HCT116 (cell line): ENCODE measurements around the gene TCF19. TPM values are rescaled to one million over a fixed set of nuclear protein-coding genes. Genes with fewer than 3 reads are reported as not detected.
"Not testable (repeated sequence)": the region's sequence is repeated elsewhere in the genome, so short reads cannot be mapped to it uniquely, and the experiment has no call there.

Experiments used
- ATAC-seq: fragments of 200-7000 bp; cut with Tn5 transposase; 2 replicates; pipeline ENCODE4 v1.9.1; 2020; ENCODE audit warnings: mild to moderate bottlenecking, moderate library complexity
- BruUV-seq: library from RNA; stranded (reverse); fragments of 400-500 nt; replicated peaks from 2 replicates; lab custom pipeline; 2021; lab: Mats Ljungman, UMichigan
- CTCF ChIA-PET: fragments of 300-600 bp; sonication (Branson Sonifier 250); formaldehyde crosslinking; loops from one replicate; lab custom pipeline; 2021; ENCODE audit warnings: antibody characterized with exemption; lab: Charles Lee
- POLR2A ChIA-PET: fragments of 300-600, 350-600 bp; sonication (Branson Sonifier 250); formaldehyde crosslinking; loops from one replicate; lab custom pipeline; 2021; ENCODE audit warnings: antibody characterized with exemption; lab: Charles Lee
- RAD21 ChIA-PET, 2 experiments: fragments of 300-600 bp; sonication (Branson Sonifier 250); formaldehyde crosslinking; loops; one replicate each; lab custom pipeline; 2023; ENCODE audit warnings: low total read pairs in 2 of 2; ENCODE audit not compliant: uncharacterized antibody in 2 of 2, unreplicated experiment in 2 of 2, low non-redundant PET in 1 of 2; lab: Charles Lee
- DNase-seq: peaks from one replicate; pipeline ENCODE4 v3.0.0-alpha.2; 2010; ENCODE audit warnings: low read depth, low spot score
- H2AFZ ChIP-seq: fragments of 200-600 bp; shearing (Covaris generic), sonication (generic); 2 replicates; pipeline ENCODE4 v1.6.1; 2017; ENCODE audit warnings: low read depth, mixed run types, mixed read lengths, antibody characterized with exemption, low read length; ENCODE audit not compliant: poor library complexity, severe bottlenecking
- H3K27ac ChIP-seq: 2 replicates; pipeline ENCODE4 v1.5.1; 2012; ENCODE audit warnings: low read depth, low read length
- H3K27me3 ChIP-seq: fragments of 200-600 bp; sonication (generic); 2 replicates; pipeline ENCODE4 v1.6.1; 2016; ENCODE audit warnings: mixed run types, low read length, mixed read lengths; ENCODE audit not compliant: insufficient read depth
- H3K36me3 ChIP-seq, 2 experiments: fragments of 200-500 bp in 1 of 2; fragments of 200-600 bp in 1 of 2; sonication (Bioruptor generic) in 1 of 2; sonication (generic) in 1 of 2; 2 replicates each; pipeline versions ENCODE4 v1.5.1 to v1.6.1; 2014 to 2016; ENCODE audit warnings: low read length in 2 of 2, inconsistent platforms in 1 of 2, mixed read lengths in 1 of 2, mixed run types in 1 of 2; ENCODE audit not compliant: insufficient read depth in 2 of 2, control insufficient read depth in 1 of 2
- H3K4me1 ChIP-seq, 2 experiments: fragments of 200-600 bp in 1 of 2; sonication (generic) in 1 of 2; 2 replicates each; pipeline versions ENCODE4 v1.5.1 to v1.6.1; 2012 to 2017; ENCODE audit warnings: low read length in 2 of 2, inconsistent platforms in 1 of 2, mild to moderate bottlenecking in 1 of 2, mixed read lengths in 1 of 2, mixed run types in 1 of 2, moderate library complexity in 1 of 2; ENCODE audit not compliant: insufficient read depth in 2 of 2, control insufficient read depth in 1 of 2
- H3K4me2 ChIP-seq: fragments of 200-600 bp; sonication (generic); 2 replicates; pipeline ENCODE4 v1.6.1; 2017; ENCODE audit warnings: mixed run types, low read length, mixed read lengths
- H3K4me3 ChIP-seq, 2 experiments: fragments of 200-600 bp in 1 of 2; sonication (generic) in 1 of 2; replicated peaks in 1 of 2; 2 replicates each; pipeline ENCODE4 v1.5.1; 2011 to 2016; ENCODE audit warnings: low read length in 2 of 2, control low read depth in 1 of 2, low read depth in 1 of 2, mild to moderate bottlenecking in 1 of 2, mixed read lengths in 1 of 2, mixed run types in 1 of 2
- H3K79me2 ChIP-seq: fragments of 200-600 bp; sonication (generic); 2 replicates; pipeline ENCODE4 v1.6.1; 2017; ENCODE audit warnings: mild to moderate bottlenecking, mixed run types, low read length, moderate library complexity, mixed read lengths; ENCODE audit not compliant: insufficient read depth
- H3K9ac ChIP-seq: fragments of 200-600 bp; sonication (generic); 2 replicates; pipeline ENCODE4 v1.6.1; 2016; ENCODE audit warnings: low read length, mixed read lengths
- H3K9me2 ChIP-seq: fragments of 200-600 bp; sonication (generic), shearing (Covaris generic); 2 replicates; pipeline ENCODE4 v1.6.1; 2017; ENCODE audit warnings: mixed run types, mild to moderate bottlenecking, moderate library complexity; ENCODE audit not compliant: insufficient read depth
- H3K9me3 ChIP-seq, 2 experiments: fragments of 200-500 bp in 1 of 2; fragments of 200-600 bp in 1 of 2; sonication (Bioruptor generic) in 1 of 2; sonication (generic) in 1 of 2; 2 replicates each; pipeline ENCODE4 v1.6.1; 2014 to 2017; ENCODE audit warnings: low read length in 2 of 2, mixed read lengths in 2 of 2, inconsistent platforms in 1 of 2, low read depth in 1 of 2, mild to moderate bottlenecking in 1 of 2, mixed run types in 1 of 2, moderate library complexity in 1 of 2; ENCODE audit not compliant: control insufficient read depth in 1 of 2, insufficient read depth in 1 of 2
- H4K20me1 ChIP-seq: fragments of 200-600 bp; sonication (generic), shearing (Covaris generic); 2 replicates; pipeline ENCODE4 v1.6.1; 2017; ENCODE audit warnings: mixed run types, mild to moderate bottlenecking, moderate library complexity; ENCODE audit not compliant: insufficient read depth
- CBX3 ChIP-seq: IDR thresholded peaks from 2 replicates; pipeline ENCODE4 v1.6.1; 2012; ENCODE audit warnings: low read depth
- RAD21 ChIP-seq: IDR thresholded peaks from 2 replicates; pipeline ENCODE4 v1.6.1; 2012; ENCODE audit warnings: low read depth, mild to moderate bottlenecking
- intact Hi-C: fragments of 100-400 bp; cut with micrococcal nuclease; formaldehyde crosslinking; loops from 2 replicates; pipeline ENCODE4 v1.10.0; 2022
- total RNA-seq: library from RNA; stranded (reverse); gene quantifications from one replicate; pipeline ENCODE4 v1.2.1, GENCODE V29; 2021; ENCODE audit not compliant: unreplicated experiment
- TF ChIP-seq, protein P1 (sequence below): IDR thresholded peaks from 2 replicates; pipeline ENCODE4 v1.6.1; 2012
- TF ChIP-seq, protein P2 (sequence below), 3 experiments: fragments of 200-600 bp in 1 of 3; sonication (generic) in 1 of 3; IDR thresholded peaks in 2 of 3; conservative IDR thresholded peaks in 1 of 3; 2 replicates each; pipeline ENCODE4 v1.5.1; 2012 to 2017; ENCODE audit warnings: low read depth in 2 of 3, low read length in 2 of 3, antibody characterized with exemption in 1 of 3, borderline replicate concordance in 1 of 3, control low read depth in 1 of 3, mild to moderate bottlenecking in 1 of 3, mixed read lengths in 1 of 3, mixed run types in 1 of 3, moderate library complexity in 1 of 3; ENCODE audit not compliant: insufficient read depth in 1 of 3

TCF19 gene
- total RNA-seq, 1 experiment from 2014 or later = 15.4 TPM

DNA sequence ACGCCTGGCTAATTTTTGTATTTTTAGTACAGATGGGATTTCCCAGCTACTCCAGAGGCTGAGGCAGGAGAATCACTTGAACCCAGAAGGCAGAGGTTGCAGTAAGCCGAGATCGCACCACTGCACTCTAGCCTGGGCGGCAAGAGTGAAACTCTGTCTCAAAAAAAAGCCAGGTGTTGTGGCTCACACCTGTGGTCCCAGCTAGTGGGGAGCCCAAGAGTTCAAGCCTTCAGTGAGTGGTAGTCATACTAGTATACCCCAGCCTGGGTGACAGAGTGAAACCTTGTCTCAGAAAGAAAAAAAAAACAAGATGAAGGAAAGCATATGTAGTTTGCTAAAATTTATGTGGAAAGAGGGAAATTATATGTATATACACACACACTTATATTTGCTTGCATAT lies 32.1 kb downstream of the TCF19 start (continued):
- TF ChIP-seq, protein P1, sequence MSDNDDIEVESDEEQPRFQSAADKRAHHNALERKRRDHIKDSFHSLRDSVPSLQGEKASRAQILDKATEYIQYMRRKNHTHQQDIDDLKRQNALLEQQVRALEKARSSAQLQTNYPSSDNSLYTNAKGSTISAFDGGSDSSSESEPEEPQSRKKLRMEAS = no peak
- TF ChIP-seq, protein P2, sequence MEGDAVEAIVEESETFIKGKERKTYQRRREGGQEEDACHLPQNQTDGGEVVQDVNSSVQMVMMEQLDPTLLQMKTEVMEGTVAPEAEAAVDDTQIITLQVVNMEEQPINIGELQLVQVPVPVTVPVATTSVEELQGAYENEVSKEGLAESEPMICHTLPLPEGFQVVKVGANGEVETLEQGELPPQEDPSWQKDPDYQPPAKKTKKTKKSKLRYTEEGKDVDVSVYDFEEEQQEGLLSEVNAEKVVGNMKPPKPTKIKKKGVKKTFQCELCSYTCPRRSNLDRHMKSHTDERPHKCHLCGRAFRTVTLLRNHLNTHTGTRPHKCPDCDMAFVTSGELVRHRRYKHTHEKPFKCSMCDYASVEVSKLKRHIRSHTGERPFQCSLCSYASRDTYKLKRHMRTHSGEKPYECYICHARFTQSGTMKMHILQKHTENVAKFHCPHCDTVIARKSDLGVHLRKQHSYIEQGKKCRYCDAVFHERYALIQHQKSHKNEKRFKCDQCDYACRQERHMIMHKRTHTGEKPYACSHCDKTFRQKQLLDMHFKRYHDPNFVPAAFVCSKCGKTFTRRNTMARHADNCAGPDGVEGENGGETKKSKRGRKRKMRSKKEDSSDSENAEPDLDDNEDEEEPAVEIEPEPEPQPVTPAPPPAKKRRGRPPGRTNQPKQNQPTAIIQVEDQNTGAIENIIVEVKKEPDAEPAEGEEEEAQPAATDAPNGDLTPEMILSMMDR (IDR thresholded peaks at IDR 0.05 in 2 of 3, conservative IDR thresholded peaks at IDR 0.05 in 1 of 3; ENCODE audit: borderline replicate concordance in 1 of 3, insufficient read depth in 1 of 3, low read depth in 2 of 3, low read length in 2 of 3) = no peak
- TF ChIP-seq, all 23 proteins: peak for 0

DNA sequence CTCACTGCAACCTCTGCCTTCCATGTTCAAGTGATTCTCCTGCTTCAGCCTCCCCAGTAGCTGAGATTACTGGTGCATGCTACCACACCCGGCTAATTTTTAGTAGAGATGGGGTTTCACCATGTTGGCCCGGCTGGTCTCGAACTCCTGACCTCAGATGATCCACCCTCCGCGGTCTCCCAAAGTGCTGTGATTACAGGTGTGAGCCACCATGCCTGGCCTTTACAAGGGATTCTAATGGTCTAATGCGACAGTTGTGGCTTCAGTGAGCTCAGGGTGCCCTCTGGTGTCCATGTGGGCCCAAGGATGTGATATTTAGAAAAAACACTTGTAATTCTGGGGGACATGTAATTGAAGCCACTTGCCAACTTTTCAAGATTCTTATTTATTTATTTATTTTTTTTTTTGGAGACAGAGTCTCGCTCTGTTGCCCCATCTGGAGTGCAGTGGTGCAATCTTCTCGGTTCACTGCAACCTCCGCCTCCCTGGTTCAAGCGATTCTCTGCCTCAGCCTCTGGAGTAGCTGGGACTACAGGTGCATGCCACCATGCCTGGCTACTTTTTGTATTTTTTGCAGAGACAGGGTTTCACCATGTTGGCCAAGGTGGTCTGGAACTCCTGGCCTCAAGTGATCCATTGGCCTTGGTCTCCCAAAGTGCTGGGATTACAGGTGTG lies 34.2 kb downstream of the TCF19 start:
- not testable (repeated sequence) for H3K27ac ChIP-seq, H3K79me2 ChIP-seq, H3K4me1 ChIP-seq, H2AFZ ChIP-seq, BruUV-seq, H3K36me3 ChIP-seq, H4K20me1 ChIP-seq, H3K9me3 ChIP-seq, H3K9me2 ChIP-seq, H3K9ac ChIP-seq, H3K4me3 ChIP-seq, H3K27me3 ChIP-seq, H3K4me2 ChIP-seq
- intact Hi-C loops = loop anchor here (1.0 to 5.0 kb wide), 6 partner anchors 55 to 710 kb away; partner anchors contain the start of gene VARS2
- CTCF ChIA-PET = interaction anchor here (0.8 to 1.9 kb wide), 13 partner anchors 10 to 397 kb away, joined by 3 to 8 read pairs (median 4); partner anchors contain the start of gene PSORS1C2
- ATAC-seq (peak; percentile 71), DNase-seq (peak; percentile 86)
- RAD21 ChIA-PET = interaction anchor here in 1 of 2 experiments (0.6 to 1.1 kb wide), 2 partner anchors 54 to 67 kb away, joined by 3 to 8 read pairs; no protein-coding TSS in a partner anchor
- POLR2A ChIA-PET = interaction anchor here (0.7 to 1.5 kb wide), 4 partner anchors 9 to 377 kb away, joined by 3 to 4 read pairs (median 3); no protein-coding TSS in a partner anchor
- TF ChIP-seq, protein P2 (IDR thresholded peaks at IDR 0.05 in 2 of 3, conservative IDR thresholded peaks at IDR 0.05 in 1 of 3; ENCODE audit: borderline replicate concordance in 1 of 3, insufficient read depth in 1 of 3, low read depth in 2 of 3, low read length in 2 of 3) = peak; percentile 67 to 93 (median 73)
- TF ChIP-seq RAD21 (peak; percentile 96), CBX3 (peak; percentile 87; the same call in 1 of the 2 replicates)
